Measurements from ENCODE around the gene CRTAP. TPM values are rescaled to one million over a fixed set of nuclear protein-coding genes. Genes with fewer than 3 reads are reported as not detected.
A peak's percentile ranks its signal among the peaks of the same experiment; 100 is the strongest.

CRTAP gene
- total and polyA plus RNA-seq, 2 of the 13 experiments (the other 11 are each of a cell fraction or from before 2014, with no cell fraction given), result 54.2 to 119 TPM

DNA sequence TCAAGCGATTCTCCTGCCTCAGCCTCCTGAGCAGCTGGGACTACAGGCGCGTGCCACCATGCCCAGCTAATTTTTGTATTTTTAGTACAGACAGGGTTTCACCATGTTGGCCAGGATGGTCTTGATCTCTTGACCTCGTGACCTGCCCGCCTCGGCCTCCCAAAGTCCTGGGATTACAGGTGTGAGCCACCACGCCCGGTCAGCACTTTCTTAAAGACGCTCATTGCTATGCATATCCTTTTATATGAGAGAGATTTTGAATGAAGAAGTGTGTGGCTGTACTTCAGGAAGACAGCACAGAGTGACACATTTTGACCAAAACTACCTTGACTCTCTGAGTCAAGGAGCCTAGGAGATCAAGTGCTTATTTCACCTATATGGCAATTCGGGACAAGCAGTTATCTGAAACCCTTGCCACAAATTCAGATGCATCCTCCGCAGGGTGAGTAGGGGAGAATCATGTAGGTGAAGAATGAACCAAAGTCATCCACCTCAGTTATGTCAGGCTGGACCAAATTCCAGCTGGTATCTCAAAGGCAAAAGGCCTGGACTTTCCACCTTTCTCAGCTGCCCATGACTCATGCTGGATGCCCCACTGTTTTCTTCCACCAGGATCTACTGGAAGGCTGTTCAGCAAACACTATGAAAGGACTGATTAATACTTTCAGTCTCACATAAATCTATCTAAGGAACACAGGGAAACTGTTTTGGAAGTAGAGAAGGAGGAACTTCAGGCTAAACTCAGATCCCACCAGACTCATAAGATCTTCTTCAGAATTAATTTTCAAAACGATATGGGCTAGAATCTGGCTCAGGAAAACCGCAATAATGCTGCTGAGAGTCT is 72.9 kb downstream of the CRTAP start (continued):
- TF ChIP-seq CHD4 (IDR thresholded peaks at IDR 0.05; ENCODE audit: borderline replicate concordance, low read length), result no peak
- TF ChIP-seq, protein P1, sequence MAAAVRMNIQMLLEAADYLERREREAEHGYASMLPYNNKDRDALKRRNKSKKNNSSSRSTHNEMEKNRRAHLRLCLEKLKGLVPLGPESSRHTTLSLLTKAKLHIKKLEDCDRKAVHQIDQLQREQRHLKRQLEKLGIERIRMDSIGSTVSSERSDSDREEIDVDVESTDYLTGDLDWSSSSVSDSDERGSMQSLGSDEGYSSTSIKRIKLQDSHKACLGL (CRISPR knock-in tag; IDR thresholded peaks at IDR 0.05), result no peak
- TF ChIP-seq, protein P2, sequence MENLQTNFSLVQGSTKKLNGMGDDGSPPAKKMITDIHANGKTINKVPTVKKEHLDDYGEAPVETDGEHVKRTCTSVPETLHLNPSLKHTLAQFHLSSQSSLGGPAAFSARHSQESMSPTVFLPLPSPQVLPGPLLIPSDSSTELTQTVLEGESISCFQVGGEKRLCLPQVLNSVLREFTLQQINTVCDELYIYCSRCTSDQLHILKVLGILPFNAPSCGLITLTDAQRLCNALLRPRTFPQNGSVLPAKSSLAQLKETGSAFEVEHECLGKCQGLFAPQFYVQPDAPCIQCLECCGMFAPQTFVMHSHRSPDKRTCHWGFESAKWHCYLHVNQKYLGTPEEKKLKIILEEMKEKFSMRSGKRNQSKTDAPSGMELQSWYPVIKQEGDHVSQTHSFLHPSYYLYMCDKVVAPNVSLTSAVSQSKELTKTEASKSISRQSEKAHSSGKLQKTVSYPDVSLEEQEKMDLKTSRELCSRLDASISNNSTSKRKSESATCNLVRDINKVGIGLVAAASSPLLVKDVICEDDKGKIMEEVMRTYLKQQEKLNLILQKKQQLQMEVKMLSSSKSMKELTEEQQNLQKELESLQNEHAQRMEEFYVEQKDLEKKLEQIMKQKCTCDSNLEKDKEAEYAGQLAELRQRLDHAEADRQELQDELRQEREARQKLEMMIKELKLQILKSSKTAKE (CRISPR knock-in tag; IDR thresholded peaks at IDR 0.05; ENCODE audit: borderline replicate concordance), result no peak
- TF ChIP-seq PAWR (CRISPR knock-in tag; IDR thresholded peaks at IDR 0.05; ENCODE audit: borderline replicate concordance), result no peak
- no peak for TF ChIP-seq PBX3 (CRISPR knock-in tag; IDR thresholded peaks at IDR 0.05; ENCODE audit: borderline replicate concordance)
- no peak for TF ChIP-seq ZNF12 (CRISPR knock-in tag; IDR thresholded peaks at IDR 0.05)
- no peak for TF ChIP-seq CHD2 (IDR thresholded peaks at IDR 0.05; ENCODE audit: low read depth, low read length)
- TF ChIP-seq, protein P3, sequence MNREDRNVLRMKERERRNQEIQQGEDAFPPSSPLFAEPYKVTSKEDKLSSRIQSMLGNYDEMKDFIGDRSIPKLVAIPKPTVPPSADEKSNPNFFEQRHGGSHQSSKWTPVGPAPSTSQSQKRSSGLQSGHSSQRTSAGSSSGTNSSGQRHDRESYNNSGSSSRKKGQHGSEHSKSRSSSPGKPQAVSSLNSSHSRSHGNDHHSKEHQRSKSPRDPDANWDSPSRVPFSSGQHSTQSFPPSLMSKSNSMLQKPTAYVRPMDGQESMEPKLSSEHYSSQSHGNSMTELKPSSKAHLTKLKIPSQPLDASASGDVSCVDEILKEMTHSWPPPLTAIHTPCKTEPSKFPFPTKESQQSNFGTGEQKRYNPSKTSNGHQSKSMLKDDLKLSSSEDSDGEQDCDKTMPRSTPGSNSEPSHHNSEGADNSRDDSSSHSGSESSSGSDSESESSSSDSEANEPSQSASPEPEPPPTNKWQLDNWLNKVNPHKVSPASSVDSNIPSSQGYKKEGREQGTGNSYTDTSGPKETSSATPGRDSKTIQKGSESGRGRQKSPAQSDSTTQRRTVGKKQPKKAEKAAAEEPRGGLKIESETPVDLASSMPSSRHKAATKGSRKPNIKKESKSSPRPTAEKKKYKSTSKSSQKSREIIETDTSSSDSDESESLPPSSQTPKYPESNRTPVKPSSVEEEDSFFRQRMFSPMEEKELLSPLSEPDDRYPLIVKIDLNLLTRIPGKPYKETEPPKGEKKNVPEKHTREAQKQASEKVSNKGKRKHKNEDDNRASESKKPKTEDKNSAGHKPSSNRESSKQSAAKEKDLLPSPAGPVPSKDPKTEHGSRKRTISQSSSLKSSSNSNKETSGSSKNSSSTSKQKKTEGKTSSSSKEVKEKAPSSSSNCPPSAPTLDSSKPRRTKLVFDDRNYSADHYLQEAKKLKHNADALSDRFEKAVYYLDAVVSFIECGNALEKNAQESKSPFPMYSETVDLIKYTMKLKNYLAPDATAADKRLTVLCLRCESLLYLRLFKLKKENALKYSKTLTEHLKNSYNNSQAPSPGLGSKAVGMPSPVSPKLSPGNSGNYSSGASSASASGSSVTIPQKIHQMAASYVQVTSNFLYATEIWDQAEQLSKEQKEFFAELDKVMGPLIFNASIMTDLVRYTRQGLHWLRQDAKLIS (CRISPR knock-in tag; IDR thresholded peaks at IDR 0.05), result no peak
- no peak for TF ChIP-seq ZNF292 (CRISPR knock-in tag; IDR thresholded peaks at IDR 0.05; ENCODE audit: borderline replicate concordance, low read depth)
- TF ChIP-seq ZNF124 (CRISPR knock-in tag; IDR thresholded peaks at IDR 0.05), result no peak
- peak; percentile 89 for TF ChIP-seq ARID5B (CRISPR knock-in tag; IDR thresholded peaks at IDR 0.05)
- TF ChIP-seq SALL2 (CRISPR knock-in tag; IDR thresholded peaks at IDR 0.05), result no peak
- no peak for TF ChIP-seq ARHGAP35 (CRISPR knock-in tag; IDR thresholded peaks at IDR 0.05; ENCODE audit: borderline replicate concordance)
- TF ChIP-seq TFDP2 (CRISPR knock-in tag; IDR thresholded peaks at IDR 0.05), result no peak
- TF ChIP-seq ZBTB20 (CRISPR knock-in tag; IDR thresholded peaks at IDR 0.05; ENCODE audit: borderline replicate concordance, low read depth), result no peak

Measured in HepG2 (cell line).